Hepatic stellate cell (primary cell): ENCODE data around the gene APLF.
"Not testable (repeated sequence)": the region's sequence is repeated elsewhere in the genome, so short reads cannot be mapped to it uniquely, and the experiment has no call there.

Experiments used
- DNase-seq: peaks from one replicate; pipeline ENCODE4 v3.0.0; 2011; ENCODE audit warnings: low spot score

The APLF gene

DNA sequence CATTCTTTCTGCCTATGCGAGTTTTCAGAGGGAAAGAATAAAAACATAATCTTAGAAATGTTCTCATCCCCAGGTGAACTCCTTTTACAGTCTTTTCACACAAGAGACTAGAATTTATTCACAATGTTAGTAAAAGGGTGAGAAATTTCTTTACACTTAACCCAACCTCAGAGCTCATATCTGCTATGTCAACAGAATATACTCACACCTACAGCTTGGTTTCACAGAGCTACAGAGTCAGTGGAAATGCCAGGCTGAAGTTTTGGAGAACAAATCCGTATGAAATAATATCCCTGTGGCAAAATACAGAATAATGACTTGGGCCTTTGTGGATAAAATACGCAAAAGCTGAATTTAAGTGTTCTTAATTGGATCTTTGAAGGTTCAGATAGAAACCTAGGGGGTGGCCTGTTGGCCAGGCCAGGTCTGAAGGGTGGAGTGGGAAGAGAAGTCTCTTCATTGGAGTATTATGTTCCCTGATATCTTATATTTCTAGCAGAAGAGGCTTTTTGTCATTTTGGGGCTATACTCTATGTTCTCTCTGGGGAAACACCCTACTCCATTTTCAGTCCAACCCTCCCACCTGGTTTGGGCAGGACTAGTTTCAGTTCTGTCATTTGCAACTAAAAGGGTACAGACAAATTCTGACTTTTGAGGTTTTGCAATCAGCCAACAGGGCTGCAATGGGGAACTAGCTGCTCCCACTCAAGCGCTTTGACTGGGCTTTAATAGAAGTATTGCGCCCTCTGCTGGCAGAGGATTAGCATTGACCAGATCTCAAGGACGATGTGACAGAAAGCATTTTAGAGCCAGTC, 26.0 kb upstream of the APLF start:
- peak; percentile 54 for DNase-seq

DNA sequence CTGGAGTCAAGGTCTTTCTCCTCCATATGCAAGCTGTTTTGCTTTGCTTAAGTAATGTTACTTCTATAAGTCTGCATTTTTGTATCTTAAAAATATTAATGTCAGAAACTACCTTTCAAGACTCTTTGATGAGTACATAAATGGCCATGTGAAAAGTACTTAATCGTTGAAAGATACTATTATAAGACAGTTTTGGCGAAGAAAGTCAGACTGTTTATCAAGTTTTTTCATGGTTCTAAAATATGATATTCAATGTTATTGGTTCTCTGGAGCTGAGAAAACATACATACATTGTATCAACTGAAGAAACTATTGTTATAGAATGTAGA, 25.4 kb upstream of the APLF start:
- no peak for DNase-seq

DNA sequence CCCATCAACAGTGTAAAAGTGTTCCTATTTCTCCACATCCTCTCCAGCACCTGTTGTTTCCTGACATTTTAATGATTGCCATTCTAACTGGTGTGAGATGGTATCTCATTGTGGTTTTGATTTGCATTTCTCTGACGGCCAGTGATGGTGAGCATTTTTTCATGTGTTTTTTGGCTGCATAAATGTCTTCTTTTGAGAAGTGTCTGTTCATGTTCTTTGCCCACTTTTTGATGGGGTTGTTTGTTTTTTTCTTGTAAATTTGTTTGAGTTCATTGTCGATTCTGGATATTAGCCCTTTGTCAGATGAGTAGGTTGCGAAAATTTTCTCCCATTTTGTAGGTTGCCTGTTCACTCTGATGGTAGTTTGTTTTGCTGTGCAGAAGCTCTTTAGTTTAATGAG, 21.0 kb upstream of the APLF start:
- not testable (repeated sequence) for DNase-seq

DNA sequence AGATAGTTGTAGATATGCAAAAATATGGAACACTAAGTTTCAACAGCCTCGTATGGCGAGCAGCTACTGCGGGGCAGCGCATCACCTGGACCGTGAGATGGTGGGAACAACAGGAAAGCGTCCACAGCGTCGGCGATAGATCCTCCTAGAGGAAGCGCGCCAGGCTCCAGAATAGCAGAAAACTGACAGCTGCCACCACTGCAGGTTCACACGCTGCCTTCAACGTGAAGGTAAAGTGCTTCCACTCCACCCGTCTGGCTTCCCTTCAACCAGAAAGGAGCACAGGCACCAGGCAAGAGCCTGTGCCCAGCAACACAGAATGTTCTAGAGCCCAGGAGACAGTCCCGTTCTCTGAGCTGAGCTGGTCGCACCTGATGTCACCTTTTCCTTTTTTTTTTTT, 20.3 kb upstream of the APLF start:
- no peak for DNase-seq

DNA sequence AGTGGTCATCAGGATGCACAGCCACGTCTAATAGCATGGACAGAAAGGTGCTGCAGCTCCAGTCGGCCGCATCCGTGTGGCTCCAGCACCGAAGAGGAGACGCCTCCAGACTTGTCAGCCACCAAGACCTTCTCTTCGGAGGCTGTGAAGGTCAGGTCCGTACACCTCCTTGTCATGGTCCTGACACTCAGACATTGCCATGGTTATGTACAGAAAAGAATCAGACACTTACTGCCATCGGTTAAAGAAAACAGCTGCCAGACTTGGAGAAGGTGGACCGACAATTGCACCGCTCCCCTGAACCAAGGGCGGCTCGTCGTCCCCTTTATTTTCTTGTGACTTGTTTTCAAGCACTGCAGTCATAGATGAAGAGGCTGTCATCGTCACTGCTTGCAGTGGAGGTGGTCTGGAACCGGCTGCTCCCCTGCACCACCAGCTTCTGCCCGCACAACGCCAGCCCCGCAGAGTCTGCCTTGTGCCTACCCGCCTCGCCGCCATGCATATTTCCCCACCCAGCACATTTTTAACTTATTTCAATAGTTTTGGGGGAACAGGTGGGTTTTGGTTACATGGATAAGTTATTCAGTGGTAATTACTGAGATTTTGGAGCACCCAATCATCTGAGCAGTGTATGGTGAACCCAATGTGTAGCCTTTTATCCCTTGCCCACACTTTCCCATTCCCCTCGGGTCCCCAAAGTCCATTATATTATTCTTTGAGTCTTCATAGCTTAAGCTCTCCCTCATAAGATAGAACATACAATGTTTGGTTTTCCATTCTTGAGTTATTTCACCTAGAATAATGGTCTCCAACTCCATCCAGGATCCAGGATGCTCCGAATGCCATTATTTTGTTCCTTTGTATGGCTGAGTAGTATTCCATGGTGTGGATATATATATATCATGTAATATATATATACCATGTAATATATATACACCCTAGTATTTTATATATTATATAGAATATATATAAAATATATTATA, 18.4 kb upstream of the APLF start:
- DNase-seq: no peak

DNA sequence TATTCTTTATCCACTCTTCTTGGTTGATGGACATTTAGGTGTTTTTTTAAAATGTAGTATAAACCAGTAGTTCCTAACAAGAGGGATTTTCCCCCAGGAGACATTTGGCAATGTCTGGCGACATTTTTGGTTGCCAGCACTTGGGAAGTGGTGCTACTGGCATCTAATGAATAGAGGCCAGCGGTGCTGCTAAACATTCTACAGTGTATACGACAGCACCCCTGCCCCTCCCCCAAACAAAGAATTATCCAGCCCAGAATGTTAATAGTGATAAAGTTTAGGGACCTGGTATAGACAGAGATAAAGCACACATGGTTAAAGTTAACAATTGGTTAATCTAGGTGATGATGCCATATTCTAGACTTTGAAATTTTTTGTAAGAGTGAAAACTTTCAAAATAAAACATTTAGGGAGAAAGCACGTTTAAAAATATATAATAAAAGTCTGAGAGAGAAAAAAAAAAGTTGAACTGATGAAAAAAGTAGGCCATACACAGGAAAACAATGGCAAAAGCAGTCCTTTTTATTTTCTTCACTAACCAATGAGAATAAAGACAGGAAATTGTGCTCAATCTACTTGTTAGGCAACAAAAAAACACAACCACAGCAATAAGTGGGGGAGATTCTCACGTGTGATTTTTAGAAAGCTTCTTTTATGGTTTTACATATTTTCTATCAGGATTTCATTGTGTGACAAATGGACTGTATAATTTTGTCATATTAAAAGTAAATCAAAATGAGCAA, 15.1 kb upstream of the APLF start:
- no peak for DNase-seq

DNA sequence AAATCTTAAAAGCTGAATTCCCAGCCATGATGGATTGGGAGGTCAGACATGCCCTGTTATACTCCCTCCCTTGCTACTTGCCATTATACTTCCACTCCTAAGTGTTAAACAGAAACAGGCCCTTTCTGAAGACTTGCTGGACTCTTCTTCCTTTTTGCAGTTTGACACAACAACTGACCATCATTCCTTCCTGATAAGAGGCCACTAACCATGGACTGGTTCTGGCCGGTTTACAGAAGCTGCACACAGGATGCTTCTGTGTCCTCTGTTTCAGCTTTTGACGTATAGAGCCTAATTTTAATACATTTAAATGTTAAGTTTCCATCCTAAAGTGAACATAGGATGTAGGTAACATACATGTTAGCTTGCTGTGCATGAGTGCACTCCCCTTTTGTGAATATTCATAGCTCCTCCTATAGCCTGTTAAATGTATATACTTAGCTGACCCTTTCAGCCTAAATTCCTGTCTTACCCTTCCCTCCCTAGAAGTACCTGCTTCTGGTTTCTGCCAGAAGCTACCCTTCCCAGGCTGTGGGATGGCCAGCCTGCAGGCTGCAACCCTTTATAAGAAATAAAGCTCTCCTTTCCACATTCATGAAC, 13.5 kb upstream of the APLF start:
- no peak for DNase-seq

DNA sequence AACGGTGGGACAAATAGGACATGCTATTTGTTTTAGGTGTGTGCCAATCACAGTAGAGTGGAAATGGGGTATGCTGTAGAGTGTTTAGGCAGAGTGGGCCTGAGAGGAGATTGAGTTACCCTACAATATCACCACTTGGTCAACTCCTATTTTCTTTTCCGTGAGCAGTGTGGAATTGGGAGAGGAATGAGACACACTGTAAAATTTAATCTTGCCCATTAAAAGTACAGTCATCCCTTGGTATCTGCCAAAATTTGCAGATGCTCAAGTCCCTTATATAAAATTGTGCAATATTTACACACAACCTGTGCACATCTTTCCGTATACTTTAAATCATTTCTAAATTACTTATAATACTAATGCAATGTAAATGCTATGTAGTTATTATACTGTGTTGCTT, 12.7 kb upstream of the APLF start:
- no peak for DNase-seq

DNA sequence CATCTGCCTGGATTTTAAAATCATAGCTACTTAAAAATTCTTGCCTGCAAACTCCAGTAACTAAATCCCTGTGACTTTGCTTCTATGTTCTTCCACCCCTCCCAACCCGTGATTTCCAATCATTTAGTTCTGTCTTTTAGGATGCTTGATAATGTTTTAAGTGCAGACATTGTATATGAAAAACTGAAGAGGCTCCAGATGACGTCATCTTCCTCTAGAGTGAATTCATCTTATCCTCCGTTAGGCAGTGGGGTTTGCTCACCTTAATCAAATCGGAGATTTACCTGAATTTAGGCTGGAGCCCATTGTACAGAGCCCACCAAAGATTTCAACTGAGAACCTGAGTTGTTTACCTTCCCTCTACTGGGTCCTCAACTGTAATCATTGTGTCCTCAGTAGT, 11.2 kb upstream of the APLF start:
- DNase-seq: no peak

DNA sequence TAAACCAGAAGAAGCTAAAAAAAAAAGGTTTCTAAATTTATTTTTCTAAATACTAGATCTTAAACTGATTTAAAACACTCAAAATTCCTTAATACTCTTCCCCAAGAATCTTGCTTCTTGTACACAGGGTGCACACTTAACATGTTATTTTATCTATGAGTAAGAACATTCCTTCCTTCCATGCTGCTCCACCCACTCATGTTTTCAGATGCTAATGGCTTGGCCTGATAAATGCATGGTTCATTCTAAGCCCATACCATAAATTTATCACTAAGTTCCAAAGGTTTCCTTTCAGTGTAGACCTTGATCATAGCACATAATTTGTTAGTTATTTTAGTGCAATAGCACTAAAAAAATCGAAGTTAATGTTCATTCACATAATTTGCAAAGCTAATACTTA, 8.4 kb upstream of the APLF start:
- peak; percentile 59 for DNase-seq

DNA sequence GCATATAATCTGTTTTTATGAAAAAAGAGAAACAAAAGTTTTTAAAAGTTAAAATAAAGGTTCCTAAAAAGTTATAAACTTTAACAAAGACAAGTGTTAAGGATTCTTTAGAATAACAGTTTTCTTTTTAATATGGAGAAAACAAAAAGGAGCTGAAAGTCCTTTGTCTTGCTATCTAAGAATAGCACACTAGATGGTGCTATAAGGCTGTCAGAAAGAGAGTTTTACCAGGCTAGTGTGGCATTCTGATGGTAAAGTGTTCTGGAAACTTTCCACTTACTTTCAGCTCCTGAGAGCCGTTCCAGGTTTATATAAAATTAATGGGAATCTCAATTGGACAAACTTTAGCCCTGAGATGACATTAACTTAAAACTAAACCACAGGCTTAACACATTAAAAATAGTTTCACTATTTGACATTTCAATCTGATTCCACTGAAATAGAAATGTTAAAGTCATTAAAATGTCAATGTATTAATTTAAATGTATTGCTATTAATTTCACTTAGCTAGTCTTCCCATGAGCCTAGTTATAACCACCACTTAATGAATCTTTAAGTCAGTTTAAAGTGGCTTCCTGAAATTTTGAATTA, 4.0 kb upstream of the APLF start:
- peak; percentile 38 for DNase-seq

DNA sequence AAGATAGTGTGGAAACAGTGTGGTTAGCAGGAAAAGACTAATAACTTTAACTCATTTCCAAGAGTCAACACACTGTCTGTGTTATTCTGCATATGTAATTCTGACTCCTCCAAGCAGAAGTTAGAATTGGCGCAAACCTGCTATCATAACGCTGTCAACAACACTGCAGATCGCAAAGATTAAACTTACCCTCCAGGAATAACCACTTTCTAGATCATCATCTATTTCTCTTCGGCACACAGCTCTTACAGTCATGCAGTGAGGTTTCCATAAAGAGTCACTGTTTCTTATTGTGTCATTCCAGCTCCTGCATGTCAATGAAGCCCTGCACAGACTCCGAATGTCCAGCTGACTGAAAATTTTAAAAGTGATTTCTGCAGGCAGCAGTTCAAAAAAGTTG, 2.7 kb upstream of the APLF start:
- no peak for DNase-seq

DNA sequence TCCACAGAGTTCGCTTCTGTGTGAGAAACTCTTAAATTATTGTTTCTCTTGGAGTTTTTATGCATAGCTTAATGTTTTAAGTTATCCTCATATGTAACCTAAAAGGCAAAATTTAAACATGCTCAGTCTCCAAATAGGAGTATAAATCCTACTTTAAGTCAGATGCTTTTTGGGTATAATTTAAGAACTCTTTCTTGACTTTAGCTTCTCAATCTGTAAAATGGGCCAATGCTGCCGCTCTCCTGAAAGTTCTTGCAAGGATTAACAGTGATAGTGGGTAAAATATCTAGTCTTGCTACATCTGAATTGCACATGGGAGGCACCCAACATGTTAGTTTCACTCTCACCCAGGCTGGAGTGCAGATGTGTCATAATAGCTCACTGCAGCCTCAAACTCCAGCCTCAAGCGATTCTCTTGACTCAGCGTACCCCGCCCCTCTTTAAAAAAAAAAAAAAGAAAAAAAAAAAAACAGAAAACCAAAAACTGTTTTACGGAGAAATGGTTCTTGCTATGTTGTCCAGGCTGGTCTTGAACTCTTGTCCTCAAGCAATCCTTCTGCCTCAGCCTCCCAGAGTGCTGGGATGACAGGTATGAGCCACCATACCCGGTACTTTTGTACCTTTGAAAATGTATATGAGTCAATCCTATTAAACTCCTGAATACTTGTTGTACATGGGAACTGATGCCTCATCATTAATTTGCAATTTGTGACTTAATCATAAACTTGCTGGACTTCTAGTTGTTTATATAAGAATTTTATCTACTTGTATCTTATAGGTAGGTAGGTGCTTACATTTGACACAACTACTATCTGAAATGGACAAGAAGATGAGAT, 2.1 kb upstream of the APLF start:
- no peak for DNase-seq

DNA sequence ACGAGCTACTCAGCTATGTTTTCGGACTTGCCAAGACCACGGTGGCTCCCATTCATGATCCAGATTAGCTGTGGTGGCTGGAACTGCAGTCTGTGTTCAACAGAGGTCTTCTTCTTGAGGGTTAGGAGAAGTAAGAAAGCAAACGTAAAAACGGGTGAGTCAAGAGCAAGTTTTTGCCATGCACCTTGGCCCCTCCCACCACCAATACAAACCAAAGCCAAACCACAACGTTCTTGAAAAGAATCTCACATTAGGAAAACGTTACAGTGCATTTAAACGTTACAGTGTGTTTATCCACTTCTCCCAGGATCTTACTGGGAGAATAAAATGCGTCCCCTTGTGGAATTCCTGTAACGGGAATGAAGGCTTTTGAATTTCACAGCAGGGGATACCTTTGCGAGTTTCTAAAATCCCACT, 1.0 kb upstream of the APLF start:
- peak; percentile 32 for DNase-seq

DNA sequence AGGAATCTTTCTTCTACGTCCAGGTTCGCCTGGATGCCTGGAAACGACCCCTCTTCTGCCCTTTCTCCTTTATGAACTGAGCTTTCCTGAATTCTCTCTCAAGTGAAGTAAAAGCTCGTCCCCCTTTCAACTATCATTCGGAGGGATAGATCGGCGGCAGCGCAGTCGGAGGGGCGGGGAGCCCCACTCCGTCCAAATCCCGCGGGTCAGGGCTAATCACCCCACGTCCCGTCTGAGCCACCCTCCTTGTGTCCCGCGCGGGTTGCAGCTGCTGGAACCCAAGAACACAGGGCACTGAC, 658 bp upstream of the APLF start:
- no peak for DNase-seq

DNA sequence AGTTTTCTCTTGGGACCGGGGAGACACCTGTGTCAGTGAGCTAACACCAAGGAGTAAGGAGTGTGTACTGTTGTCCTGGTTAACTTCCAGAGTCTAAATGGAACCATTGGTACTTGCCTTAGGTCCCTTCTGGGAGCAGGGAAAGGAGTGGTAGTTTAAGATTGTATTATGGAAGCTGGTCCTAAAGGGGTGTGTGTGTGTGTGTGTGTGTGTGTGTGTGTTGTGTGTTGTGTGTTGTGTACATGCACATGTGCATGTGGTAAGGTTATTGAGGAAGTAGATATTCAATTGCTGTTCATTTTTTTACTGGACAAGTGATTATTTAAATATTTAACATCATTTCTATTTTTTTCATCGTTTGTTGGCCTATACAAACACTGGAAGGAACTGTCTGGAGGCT, 1.4 kb downstream of the APLF start:
- DNase-seq: no peak

DNA sequence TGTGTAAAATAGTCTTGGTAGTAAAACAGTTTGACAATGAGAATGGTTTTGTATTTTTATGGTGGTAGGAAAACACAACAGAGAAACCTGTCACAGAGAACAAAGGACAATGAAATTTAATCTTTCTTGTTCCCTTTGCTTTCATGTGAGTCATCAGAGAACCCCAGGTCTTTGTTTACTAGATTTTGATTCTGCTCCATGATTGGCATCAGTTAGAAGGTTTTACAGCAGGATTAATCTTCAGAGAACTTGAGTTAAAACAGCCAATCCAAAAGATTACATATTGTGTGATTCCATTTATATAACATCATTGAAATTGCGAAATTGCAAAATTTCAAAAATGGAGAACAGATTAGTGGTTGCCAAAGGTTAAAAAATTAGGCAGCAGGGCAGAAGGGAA, 2.5 kb downstream of the APLF start:
- no peak for DNase-seq

DNA sequence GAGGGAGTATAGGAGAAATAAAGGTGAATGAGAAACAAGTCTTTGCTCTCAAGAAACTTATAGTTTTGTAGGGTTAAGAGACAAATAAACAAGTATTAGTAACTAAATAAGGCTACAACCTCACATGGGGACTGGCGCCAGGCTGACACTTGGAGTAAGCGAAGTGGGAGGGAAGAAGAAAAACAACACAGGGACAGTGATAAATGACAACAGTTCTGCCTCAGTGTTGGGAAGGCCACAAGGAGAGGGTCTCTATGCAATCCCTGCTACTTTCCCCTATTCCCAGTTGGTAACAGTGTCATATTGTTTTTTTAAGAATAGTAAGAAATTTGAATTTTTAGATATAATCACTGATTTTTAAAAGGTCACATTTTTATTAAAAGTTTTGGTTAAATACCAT, 4.0 kb downstream of the APLF start:
- DNase-seq: no peak

DNA sequence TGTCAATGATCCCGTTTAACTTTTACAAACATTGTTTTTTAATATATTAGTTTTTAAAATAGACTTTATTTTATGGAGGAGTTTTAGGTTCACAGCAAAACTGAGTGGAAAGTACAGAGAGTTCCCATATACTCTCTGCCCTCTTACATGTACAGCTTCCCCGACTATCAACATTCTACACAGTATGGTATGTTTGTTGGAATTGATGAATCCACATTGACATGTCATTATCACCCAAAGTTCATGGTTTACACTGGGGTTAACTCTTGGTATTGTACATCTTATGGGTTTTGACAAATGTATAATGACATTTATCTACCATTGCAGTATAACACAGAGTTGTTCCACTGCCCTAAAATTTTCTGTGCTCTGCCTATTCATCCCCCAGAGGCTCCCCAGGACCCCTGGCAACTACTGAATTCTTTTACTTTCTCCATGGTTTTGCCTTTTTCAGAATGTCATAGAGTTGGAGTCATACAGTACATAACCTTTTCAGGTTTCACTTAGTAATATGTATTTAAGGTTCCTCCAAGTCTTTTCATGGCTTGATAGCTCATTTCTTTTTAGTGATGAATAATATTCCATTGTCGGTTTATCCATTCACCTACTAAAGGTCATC, 5.5 kb downstream of the APLF start:
- DNase-seq: no peak

DNA sequence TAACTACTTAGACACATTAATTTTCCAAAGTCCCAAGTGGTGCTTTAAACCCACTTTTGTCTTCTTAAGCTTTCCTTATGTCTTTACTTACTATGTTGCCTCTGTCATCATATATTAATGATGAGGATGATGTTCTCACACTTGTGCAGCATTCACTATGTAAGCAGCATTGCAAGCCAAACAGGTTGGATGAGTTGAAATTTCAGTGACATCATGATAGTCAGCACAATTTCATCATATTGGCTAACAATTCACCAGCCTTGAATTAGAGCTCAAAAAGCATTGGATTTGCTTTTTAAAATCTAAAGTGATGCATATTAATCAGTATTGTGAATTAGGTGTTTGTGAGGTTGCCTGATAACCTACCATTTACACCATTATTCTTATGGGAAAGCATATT, 7.7 kb downstream of the APLF start:
- DNase-seq: no peak

DNA sequence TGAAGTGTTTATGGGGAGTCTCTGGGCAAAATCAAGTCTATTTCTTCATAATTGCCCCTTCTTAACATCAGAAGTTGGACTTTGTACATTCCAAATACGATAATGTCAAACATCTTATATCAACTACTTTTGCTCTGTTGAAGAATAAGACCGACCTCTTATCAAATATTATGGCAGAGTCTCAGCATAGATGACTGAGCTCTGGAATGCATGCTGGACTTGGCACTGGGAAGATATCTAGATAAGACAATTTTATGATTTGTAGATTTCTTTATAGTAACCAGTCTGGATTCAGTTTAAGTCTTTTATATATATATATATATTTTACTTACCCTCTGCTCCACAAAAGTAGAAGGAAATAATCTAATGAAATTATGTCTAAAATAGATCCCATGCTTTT, 8.2 kb downstream of the APLF start:
- DNase-seq: no peak
